GM20000 (cell line): ENCODE results near the gene TRHDE.

Experiments
- DNase-seq: peaks from one replicate; pipeline ENCODE4 v3.0.0; 2012; ENCODE audit warnings: low spot score
- TF ChIP-seq, protein P1 (sequence below): IDR thresholded peaks from 2 replicates; pipeline ENCODE4 v1.5.1; 2012; ENCODE audit warnings: mild to moderate bottlenecking, control low read depth; ENCODE audit errors: extremely low read depth, missing control alignments

Gene TRHDE

DNA sequence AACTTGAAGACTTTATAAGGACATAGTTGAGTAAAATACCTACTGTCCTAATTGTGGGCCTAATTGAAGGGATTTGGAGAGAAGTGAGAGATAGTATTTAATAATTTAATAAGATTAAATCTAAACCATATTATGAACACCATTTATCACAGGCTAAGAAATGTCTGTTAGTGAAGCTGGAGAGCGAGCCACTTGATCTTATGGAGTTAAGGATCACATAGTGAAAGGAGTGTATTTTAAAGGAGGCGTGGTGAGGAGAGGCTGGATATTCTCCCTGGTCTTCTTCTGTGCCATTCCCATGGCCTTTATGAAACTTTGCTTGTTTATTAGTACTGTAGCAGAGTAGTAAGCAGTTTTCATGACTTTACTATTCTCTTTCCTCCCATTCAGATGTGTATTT lies 172.4 kb downstream of the TRHDE start:
- no peak for DNase-seq
- TF ChIP-seq, protein P1, sequence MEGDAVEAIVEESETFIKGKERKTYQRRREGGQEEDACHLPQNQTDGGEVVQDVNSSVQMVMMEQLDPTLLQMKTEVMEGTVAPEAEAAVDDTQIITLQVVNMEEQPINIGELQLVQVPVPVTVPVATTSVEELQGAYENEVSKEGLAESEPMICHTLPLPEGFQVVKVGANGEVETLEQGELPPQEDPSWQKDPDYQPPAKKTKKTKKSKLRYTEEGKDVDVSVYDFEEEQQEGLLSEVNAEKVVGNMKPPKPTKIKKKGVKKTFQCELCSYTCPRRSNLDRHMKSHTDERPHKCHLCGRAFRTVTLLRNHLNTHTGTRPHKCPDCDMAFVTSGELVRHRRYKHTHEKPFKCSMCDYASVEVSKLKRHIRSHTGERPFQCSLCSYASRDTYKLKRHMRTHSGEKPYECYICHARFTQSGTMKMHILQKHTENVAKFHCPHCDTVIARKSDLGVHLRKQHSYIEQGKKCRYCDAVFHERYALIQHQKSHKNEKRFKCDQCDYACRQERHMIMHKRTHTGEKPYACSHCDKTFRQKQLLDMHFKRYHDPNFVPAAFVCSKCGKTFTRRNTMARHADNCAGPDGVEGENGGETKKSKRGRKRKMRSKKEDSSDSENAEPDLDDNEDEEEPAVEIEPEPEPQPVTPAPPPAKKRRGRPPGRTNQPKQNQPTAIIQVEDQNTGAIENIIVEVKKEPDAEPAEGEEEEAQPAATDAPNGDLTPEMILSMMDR, result no peak

DNA sequence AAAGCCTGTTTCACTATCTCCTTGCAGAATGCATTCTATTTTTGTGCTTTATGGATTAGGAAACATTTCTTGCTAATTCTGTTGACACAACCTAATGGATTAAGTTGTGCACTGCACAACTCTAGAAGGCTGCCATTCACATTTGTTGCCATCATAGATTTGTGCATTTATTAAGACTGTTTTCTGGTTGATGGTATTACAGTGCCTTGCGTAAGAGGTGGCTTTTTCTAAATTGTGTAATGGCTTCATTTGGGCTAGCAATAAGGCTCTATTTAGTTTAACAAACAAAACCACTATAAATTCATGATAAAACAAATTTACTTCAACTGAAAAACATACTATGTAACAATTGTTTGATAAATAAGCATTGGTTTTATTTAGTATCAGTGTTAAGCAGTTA lies 175.9 kb downstream of the TRHDE start:
- DNase-seq, result no peak

DNA sequence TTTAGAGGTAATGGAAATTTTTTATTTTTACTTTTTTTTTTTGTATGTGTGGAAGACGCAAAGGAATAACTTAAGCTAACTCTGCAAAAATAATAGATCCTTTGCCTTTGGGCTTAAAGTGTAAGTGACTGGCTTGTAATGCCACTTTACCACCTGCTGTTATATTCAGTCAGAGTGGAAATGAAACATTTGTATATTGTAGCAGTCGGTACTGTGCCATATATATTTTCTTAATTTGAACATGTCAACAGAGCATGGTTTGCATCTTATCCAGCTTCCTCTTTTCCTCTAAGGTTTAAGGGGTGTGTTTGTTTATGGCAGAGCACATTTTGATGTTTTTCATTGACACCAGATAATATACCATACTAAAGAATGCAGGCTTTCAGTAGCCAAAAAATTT lies 176.6 kb downstream of the TRHDE start:
- TF ChIP-seq, protein P1, result no peak
- no peak for DNase-seq

More for the DNA sequence above, 175.9 kb downstream of the TRHDE start:
- TF ChIP-seq, protein P1, result no peak

DNA sequence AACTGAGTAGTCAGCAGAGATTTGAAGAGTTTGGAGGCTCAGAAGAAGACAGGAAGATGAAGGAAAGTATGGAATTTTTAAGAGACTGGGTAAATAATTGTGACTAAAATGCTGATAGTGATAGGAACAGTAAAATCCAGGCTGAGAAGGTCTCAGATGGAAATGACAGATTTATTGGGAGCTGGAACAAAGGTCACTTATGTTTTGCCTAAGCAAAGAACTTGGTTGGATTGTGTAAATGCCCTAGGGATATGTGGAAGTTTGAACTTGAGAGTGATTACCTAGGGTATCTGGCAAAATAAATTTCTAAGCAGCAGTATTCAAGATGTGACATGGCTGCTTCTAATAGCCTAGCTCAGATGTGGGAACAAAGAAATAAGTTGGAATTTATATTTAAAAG lies 180.9 kb downstream of the TRHDE start:
- DNase-seq, result no peak
- TF ChIP-seq, protein P1, result no peak

DNA sequence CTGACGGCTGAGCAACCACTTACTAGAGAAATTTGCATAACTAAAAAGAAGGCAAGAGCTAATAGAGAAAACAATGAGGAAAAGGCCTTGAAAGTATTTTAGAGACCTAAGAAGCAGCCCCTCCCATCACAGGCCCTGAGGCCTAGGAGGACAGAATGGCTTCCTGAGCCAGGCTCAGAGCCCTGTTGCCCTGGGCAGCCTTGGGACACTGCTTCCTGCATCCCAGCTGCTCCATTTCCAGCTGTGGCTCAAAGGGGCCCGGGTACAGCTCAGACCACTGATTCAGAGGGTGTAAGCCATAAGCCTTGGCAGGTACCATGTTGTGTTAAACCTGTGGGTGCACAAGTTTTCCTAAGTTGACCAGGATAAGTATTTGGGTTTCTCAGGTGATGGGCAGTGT lies 181.4 kb downstream of the TRHDE start:
- TF ChIP-seq, protein P1, result no peak
- no peak for DNase-seq

DNA sequence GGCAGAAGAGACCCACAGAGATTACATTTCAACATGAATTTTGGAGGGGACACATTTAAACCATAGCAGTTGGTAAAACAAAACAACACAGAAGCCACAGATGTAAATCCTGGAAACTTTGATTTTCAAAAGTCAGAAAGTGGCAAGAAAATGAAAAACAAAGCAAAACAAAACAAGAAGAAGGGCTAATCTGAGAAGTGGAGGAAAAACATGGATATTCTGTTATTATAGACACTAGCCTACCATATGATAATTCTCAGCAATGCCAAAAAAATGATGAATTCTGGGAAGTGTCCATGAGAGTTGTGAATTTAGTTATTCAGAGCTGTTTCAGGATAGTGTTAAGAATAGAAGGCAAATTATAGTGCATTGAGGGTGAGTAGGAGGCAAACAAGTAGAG lies 192.3 kb downstream of the TRHDE start:
- TF ChIP-seq, protein P1, result no peak
- DNase-seq, result no peak

DNA sequence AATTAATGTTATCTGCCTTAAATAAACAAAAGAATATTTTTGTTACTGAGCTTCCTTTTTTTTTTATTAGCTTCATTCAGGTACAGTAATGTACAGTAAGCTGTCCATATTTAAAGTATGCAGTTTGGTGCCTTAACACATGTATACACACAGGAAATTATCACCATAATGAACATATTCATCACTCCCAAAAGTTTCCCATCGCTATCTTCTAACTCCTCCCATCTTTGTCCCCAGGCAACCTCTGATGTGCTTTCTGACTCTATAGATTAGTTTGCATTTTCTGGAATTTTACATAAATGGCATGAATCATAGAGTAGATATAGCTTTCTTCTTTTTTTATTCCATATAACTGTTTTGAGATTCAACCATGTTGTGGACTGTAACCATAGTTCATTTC lies 193.0 kb downstream of the TRHDE start:
- TF ChIP-seq, protein P1, result no peak
- DNase-seq, result no peak
